Esophagus muscularis mucosa (tissue), 4 donors: ENCODE measurements around the gene CHRNB4. TPM values are rescaled to one million over a fixed set of nuclear protein-coding genes. Genes with fewer than 3 reads are reported as not detected.

Experiments
- DNase-seq: peaks from one replicate; pipeline ENCODE4 v3.0.0-alpha.2; 2017; ENCODE audit errors: extremely low spot score
- H3K27ac ChIP-seq, 4 donors: fragments of 200-600 bp; sonication (generic); replicated peaks in 1 of 4; 1 replicate in 3 of 4; 2 replicates in 1 of 4; pipeline ENCODE4 v1.5.1; 2016 to 2019; ENCODE audit warnings: mild to moderate bottlenecking in 1 of 4
- H3K27me3 ChIP-seq, 4 donors: fragments of 200-600 bp; sonication (generic); one replicate each; pipeline versions ENCODE4 v1.5.1 to v1.6.0; 2016 to 2019
- H3K36me3 ChIP-seq, 4 donors: fragments of 200-600 bp; sonication (generic); one replicate each; pipeline ENCODE4 v1.5.1; 2016 to 2019
- H3K4me1 ChIP-seq, 4 donors: fragments of 200-600 bp; sonication (generic); one replicate each; pipeline ENCODE4 v1.5.1; 2016 to 2019
- H3K4me3 ChIP-seq, 4 donors: fragments of 200-600 bp; sonication (generic); 1 replicate in 2 of 4; 2 replicates in 2 of 4; pipeline ENCODE4 v1.5.1; 2016 to 2019; ENCODE audit warnings: mild to moderate bottlenecking in 4 of 4, moderate library complexity in 1 of 4
- H3K9me3 ChIP-seq, 4 donors: fragments of 200-600 bp; sonication (generic); 1 replicate in 3 of 4; 2 replicates in 1 of 4; pipeline ENCODE4 v1.5.1; 2016 to 2019
- EP300 ChIP-seq: sonication (generic); formaldehyde crosslinking; IDR thresholded peaks from one replicate; pipeline ENCODE4 v1.6.1; 2017; ENCODE audit warnings: antibody characterized with exemption
- POLR2A ChIP-seq: fragments of 450-650 bp; IDR thresholded peaks from one replicate; pipeline ENCODE4 v1.6.1; 2017; ENCODE audit warnings: antibody characterized with exemption, moderate library complexity, mild to moderate bottlenecking, low read depth
- POLR2AphosphoS5 ChIP-seq, 2 donors: sonication (generic); formaldehyde crosslinking; IDR thresholded peaks; one replicate each; pipeline ENCODE4 v1.6.1; 2017; ENCODE audit warnings: antibody characterized with exemption in 2 of 2
- WGBS: methylation state at CpG from one replicate; pipeline ENCODE4 v1.1.5; 2018; 5-methylcytosine and 5-hydroxymethylcytosine counted together
- intact Hi-C: fragments of 100-400 bp; cut with DNase I; formaldehyde crosslinking; loops from one replicate; pipeline ENCODE4 v1.15.1; 2023
- total RNA-seq, 4 donors: library from RNA; depleted of rRNA; stranded (reverse); fragments of >200 nt; gene quantifications; one replicate each; pipeline versions ENCODE4 v1.1.0 to v1.2.1, GENCODE V29; 2016
- TF ChIP-seq, protein P1 (sequence below), 3 experiments: fragments of 200-600 bp in 2 of 3; fragments of 450-650 bp in 1 of 3; sonication (generic) in 2 of 3; IDR thresholded peaks; one replicate each; pipeline ENCODE4 v1.5.1; 2017 to 2019; ENCODE audit warnings: antibody characterized with exemption in 3 of 3, mild to moderate bottlenecking in 2 of 3, moderate library complexity in 1 of 3

The CHRNB4 gene
- total RNA-seq, 4 donors from 2014 or later, result 0.26 to 0.50 (median 0.34) TPM; not detected in 1

DNA sequence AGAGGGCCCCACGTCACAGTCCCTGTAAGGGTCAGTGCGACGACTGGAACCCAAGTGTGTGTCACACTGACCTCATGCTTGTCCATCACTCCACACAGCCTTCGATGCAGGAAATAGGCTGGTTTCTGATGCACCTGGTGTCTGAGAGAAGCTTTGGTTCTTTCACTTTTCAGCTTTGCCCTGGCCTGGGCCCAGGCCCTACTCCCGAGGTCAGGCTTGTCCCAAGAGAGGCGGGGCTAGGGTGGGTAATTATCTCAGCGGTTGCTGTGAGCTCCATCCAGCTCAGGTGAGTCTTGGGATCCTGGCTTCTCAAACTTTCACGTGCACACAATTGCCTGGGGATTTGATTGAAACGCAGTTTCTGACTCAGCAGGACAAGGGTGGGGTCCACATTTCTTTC is 19.6 kb upstream of the CHRNB4 start:
- no peak for TF ChIP-seq POLR2AphosphoS5 (IDR thresholded peaks at IDR 0.05)
- 79% methylated on average over 8 of the region's 9 CpGs for WGBS
- peaks cover 0 to 3% (median 0%) of the 10 kb centered on the region in 4 donors for H3K27me3 ChIP-seq

GRCh38 chr15:78658823-78659222 is 17.8 kb upstream of the CHRNB4 start:
- no peaks in the 10 kb centered on the region for H3K4me1 ChIP-seq
- TF ChIP-seq EP300, result no peak
- TF ChIP-seq POLR2AphosphoS5 (IDR thresholded peaks at IDR 0.05), result no peak
- TF ChIP-seq POLR2A, result no peak
- TF ChIP-seq, protein P1, sequence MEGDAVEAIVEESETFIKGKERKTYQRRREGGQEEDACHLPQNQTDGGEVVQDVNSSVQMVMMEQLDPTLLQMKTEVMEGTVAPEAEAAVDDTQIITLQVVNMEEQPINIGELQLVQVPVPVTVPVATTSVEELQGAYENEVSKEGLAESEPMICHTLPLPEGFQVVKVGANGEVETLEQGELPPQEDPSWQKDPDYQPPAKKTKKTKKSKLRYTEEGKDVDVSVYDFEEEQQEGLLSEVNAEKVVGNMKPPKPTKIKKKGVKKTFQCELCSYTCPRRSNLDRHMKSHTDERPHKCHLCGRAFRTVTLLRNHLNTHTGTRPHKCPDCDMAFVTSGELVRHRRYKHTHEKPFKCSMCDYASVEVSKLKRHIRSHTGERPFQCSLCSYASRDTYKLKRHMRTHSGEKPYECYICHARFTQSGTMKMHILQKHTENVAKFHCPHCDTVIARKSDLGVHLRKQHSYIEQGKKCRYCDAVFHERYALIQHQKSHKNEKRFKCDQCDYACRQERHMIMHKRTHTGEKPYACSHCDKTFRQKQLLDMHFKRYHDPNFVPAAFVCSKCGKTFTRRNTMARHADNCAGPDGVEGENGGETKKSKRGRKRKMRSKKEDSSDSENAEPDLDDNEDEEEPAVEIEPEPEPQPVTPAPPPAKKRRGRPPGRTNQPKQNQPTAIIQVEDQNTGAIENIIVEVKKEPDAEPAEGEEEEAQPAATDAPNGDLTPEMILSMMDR (IDR thresholded peaks at IDR 0.05), result no peak
- peaks cover 0 to 3% (median 0%) of the 10 kb centered on the region in 4 donors for H3K27me3 ChIP-seq
- H3K4me3 ChIP-seq, result no peak overlapping the region
- DNase-seq, result no peak
- no peak overlapping the region for H3K27ac ChIP-seq
- intact Hi-C loops, result no loop called here
- no peaks in the 10 kb centered on the region for H3K9me3 ChIP-seq
- H3K36me3 ChIP-seq, result no peaks in the 10 kb centered on the region

More for the DNA sequence above, 19.6 kb upstream of the CHRNB4 start:
- Histone ChIP-seq H3K9me3 (no peaks in the 10 kb centered on the region), H3K27ac (no peak overlapping the region), H3K4me3 (no peak overlapping the region), H3K36me3 (no peaks in the 10 kb centered on the region), H3K4me1 (no peaks in the 10 kb centered on the region)
- no peak for DNase-seq
- intact Hi-C loops, result no loop called here

- WGBS, result 69% methylated on average over 4 of the region's 4 CpGs
- TF ChIP-seq, protein P1 (IDR thresholded peaks at IDR 0.05), result no peak
- no peak for TF ChIP-seq POLR2A
- TF ChIP-seq EP300, result no peak
These were observed 13.3 kb upstream of the CHRNB4 start for GRCh38 chr15:78654272-78654671.

GRCh38 chr15:78651930-78652615 is 11.1 kb upstream of the CHRNB4 start:
- TF ChIP-seq, protein P1 (IDR thresholded peaks at IDR 0.05), result no peak
- no peak for TF ChIP-seq POLR2AphosphoS5 (IDR thresholded peaks at IDR 0.05)
- no peak for TF ChIP-seq POLR2A
- TF ChIP-seq EP300, result no peak
- H3K4me3 ChIP-seq, result no peak overlapping the region
- no peaks in the 10 kb centered on the region for H3K36me3 ChIP-seq
- WGBS, result no CpG with 5 or more reads among the region's 1 CpG
- no peaks in the 10 kb centered on the region for H3K27me3 ChIP-seq
- no peaks in the 10 kb centered on the region for H3K4me1 ChIP-seq
- H3K27ac ChIP-seq, result no peak overlapping the region
- intact Hi-C loops, result no loop called here
- H3K9me3 ChIP-seq, result no peaks in the 10 kb centered on the region
- DNase-seq, result no peak

More at GRCh38 chr15:78654272-78654671, 13.3 kb upstream of the CHRNB4 start:
- no peak overlapping the region for H3K27ac ChIP-seq
- no peak for DNase-seq
- no peaks in the 10 kb centered on the region for H3K4me1 ChIP-seq
- H3K27me3 ChIP-seq, result no peaks in the 10 kb centered on the region
- H3K36me3 ChIP-seq, result no peaks in the 10 kb centered on the region
- intact Hi-C loops, result no loop called here
- no peaks in the 10 kb centered on the region for H3K9me3 ChIP-seq
- no peak overlapping the region for H3K4me3 ChIP-seq

- WGBS, result 73% methylated on average over 3 of the region's 3 CpGs
These were observed 10.0 kb upstream of the CHRNB4 start for GRCh38 chr15:78651007-78651406.

More at GRCh38 chr15:78651007-78651406, 10.0 kb upstream of the CHRNB4 start:
- no peaks in the 10 kb centered on the region for H3K4me1 ChIP-seq
- H3K27me3 ChIP-seq, result no peaks in the 10 kb centered on the region
- no peaks in the 10 kb centered on the region for H3K36me3 ChIP-seq
- no peak overlapping the region for H3K4me3 ChIP-seq
- intact Hi-C loops, result no loop called here
- no peak overlapping the region for H3K27ac ChIP-seq
- no peak for DNase-seq
- TF ChIP-seq EP300 (no peak), POLR2A (no peak), POLR2AphosphoS5 (IDR thresholded peaks at IDR 0.05) (no peak)
- TF ChIP-seq, protein P1 (IDR thresholded peaks at IDR 0.05), result no peak
- no peaks in the 10 kb centered on the region for H3K9me3 ChIP-seq
